Breast epithelium (tissue), 3 donors: ENCODE measurements around the gene NGFR.

Source experiments
- POLR2AphosphoS5 ChIP-seq, 3 donors: sonication (generic); formaldehyde crosslinking; IDR thresholded peaks; one replicate each; pipeline ENCODE4 v1.6.1; 2017; ENCODE audit warnings: antibody characterized with exemption in 3 of 3
- TF ChIP-seq, protein P1 (sequence below), 3 donors: fragments of 450-650 bp; IDR thresholded peaks; one replicate each; pipeline ENCODE4 v1.5.1; 2016 to 2017; ENCODE audit warnings: antibody characterized with exemption in 3 of 3, mild to moderate bottlenecking in 3 of 3, moderate library complexity in 3 of 3

- TF ChIP-seq, protein P1, sequence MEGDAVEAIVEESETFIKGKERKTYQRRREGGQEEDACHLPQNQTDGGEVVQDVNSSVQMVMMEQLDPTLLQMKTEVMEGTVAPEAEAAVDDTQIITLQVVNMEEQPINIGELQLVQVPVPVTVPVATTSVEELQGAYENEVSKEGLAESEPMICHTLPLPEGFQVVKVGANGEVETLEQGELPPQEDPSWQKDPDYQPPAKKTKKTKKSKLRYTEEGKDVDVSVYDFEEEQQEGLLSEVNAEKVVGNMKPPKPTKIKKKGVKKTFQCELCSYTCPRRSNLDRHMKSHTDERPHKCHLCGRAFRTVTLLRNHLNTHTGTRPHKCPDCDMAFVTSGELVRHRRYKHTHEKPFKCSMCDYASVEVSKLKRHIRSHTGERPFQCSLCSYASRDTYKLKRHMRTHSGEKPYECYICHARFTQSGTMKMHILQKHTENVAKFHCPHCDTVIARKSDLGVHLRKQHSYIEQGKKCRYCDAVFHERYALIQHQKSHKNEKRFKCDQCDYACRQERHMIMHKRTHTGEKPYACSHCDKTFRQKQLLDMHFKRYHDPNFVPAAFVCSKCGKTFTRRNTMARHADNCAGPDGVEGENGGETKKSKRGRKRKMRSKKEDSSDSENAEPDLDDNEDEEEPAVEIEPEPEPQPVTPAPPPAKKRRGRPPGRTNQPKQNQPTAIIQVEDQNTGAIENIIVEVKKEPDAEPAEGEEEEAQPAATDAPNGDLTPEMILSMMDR (IDR thresholded peaks at IDR 0.05) = no peak
- TF ChIP-seq POLR2AphosphoS5 (IDR thresholded peaks at IDR 0.05) = no peak
Observed at GRCh38 chr17:49522357-49522890, 27.3 kb downstream of the NGFR start.
